Measurements from ENCODE around the gene MYO1H. TPM values are rescaled to one million over a fixed set of nuclear protein-coding genes. Genes with fewer than 3 reads are reported as not detected.

MYO1H gene
- polyA plus RNA-seq, 10 donors = 0.11 to 0.48 (median 0.27) TPM; not detected in 4

DNA sequence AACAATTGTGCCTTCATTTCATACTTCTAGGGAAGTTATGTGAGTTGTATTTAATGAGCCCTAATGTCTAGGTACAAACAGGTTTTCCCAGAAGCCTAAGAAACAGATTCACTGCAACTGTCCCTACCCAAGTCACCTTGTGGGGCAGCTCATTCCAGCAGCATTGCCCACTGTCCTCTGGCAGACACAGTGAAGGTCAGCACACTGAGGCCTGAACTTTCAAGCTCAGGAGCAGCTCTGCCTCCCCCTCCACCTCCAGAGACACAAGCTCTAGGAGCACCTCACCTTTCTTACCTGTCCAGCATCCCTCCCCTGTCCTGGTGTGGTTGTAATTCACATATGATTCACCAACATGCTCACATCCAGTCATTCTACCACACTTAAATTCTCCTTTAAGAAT is 145.4 kb downstream of the MYO1H start:
- no peak for DNase-seq

DNA sequence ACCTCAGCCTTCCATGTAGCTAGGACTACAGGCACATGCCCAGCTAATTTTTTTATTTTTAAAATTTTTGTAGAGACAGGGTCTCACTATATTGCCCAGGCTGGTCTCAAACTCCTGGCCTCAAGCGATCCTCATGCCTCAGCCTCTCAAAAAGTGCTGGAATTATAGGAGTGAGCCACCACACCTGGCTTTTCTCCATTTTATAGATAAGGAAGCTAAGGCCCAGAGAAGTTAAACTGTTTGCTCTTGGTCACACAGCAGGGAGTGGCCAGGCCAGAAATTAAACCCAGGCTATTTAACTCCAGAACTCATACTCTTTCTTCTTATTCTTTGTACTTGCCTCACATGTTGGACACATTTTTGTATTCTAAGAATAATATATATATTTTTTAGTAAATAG is 146.2 kb downstream of the MYO1H start:
- no peak for DNase-seq

DNA sequence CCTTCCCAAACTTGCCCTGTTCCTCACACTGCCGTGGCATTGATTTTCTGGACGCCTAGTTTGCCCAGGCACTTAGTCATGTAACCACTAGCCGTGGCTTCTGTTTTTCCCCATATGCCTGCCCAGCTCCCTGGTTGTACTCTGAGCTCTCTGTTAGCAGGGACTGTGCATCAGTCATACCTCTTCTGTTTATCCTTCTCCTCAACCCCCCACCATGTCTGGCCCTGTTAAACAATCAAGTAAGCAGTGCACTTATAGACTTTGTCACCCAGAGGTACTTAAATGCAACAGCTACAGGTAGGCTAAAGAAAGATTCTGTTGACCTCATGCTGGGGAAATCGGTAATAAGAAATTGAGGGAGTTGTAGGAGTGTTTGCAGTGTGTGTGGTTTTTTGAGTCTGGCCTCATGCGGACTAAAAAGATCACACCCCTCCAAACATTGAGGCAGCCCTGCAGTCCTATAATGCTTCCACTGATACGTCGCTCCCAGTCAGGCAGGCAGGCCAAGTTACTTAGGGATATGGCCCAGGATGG is 146.7 kb downstream of the MYO1H start:
- no peak for DNase-seq

DNA sequence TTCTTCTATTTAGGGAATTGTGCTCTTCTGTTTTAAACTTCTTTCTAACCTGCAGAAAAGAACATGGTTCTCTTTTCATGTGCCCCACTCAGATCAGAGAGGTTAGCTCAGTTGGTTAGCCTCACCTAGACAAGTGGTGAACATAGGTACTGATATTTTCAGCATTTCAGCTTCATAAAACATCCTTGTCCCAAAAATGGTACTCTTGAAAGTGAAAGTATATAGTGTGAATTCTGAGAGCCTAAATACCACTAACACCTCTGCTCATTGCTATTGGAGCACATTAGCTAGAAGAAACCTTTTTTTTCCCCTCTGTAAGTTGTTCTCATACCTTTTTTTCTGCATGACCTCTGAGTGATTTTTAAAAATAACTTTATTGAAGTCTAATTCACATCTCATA is 147.3 kb downstream of the MYO1H start:
- DNase-seq = no peak

DNA sequence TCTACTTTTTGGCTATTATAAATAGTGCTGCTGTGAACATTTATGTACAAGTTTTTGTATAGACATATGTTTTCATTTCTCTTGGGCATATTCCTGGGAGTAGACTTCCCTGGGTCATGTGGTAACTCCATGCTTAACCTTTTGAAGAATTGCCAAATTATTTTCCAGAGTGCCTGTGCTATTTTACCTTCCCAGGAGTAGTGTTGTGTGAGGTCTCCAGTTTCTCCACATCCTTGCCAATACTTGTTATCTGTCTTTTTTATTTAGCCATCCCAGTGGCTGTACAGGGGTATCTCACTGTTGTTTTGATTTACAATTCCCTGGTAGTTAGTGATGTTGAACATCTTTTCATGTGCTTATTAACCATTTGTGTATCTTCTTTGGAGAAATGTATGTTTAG is 148.6 kb downstream of the MYO1H start:
- no peak for DNase-seq

DNA sequence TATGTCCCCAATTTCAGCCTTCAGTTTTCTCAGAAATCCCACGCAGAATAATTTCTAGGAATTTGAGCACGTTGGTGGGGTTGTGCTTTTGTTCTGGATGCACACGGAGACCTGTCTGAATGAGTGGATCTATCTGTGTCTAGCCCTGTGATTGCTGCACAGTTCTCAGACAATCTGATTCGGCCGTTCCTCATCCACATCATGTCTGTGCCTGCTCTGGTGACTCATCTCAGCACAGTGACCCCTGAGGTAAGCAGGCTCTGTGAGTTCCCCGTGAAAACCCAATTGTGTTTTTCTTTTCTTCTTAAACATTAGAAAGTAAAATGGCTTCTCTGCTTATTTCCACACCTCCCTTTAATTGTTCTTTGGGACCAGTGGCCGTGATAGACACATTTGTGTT is 150.0 kb downstream of the MYO1H start:
- no peak for DNase-seq

Other genes with a start within 250 kb of the MYO1H start
- 10 to 100 TPM in 3 of 10 donors, 1 to 10 TPM in 7; 4.6 to 13.3 (median 7.9) TPM for gene ACACB, start 231.3 kb upstream of the MYO1H start, polyA plus RNA-seq (ENCODE audit: insufficient read length in 10 of 10)
- gene FOXN4, start 38.6 kb upstream of the MYO1H start, polyA plus RNA-seq (ENCODE audit: insufficient read length in 10 of 10) = under 1 TPM in 7 of 10 donors, not detected in 3; 0.07 to 0.24 (median 0.12) TPM
- 10 to 100 TPM; 24.8 to 36.9 (median 33.0) TPM for gene KCTD10, start 129.4 kb downstream of the MYO1H start, polyA plus RNA-seq (ENCODE audit: insufficient read length in 10 of 10)
- 10 to 100 TPM; 19.5 to 28.9 (median 24.4) TPM for gene UBE3B, start 129.7 kb downstream of the MYO1H start, polyA plus RNA-seq (ENCODE audit: insufficient read length in 10 of 10)
- gene MMAB, start 225.6 kb downstream of the MYO1H start, polyA plus RNA-seq (ENCODE audit: insufficient read length in 10 of 10) = 10 to 100 TPM; 17.7 to 32.5 (median 25.1) TPM
- 10 to 100 TPM; 11.3 to 18.0 (median 16.0) TPM for gene MVK, start 225.9 kb downstream of the MYO1H start, polyA plus RNA-seq (ENCODE audit: insufficient read length in 10 of 10)